GM19035 (cell line): ENCODE measurements around the gene CD3D.

Source experiments
- ATAC-seq: cut with Tn5 transposase; IDR thresholded peaks from one replicate; pipeline ENCODE4 v1.9.1; 2021; ENCODE audit not compliant: unreplicated experiment

CD3D gene

DNA sequence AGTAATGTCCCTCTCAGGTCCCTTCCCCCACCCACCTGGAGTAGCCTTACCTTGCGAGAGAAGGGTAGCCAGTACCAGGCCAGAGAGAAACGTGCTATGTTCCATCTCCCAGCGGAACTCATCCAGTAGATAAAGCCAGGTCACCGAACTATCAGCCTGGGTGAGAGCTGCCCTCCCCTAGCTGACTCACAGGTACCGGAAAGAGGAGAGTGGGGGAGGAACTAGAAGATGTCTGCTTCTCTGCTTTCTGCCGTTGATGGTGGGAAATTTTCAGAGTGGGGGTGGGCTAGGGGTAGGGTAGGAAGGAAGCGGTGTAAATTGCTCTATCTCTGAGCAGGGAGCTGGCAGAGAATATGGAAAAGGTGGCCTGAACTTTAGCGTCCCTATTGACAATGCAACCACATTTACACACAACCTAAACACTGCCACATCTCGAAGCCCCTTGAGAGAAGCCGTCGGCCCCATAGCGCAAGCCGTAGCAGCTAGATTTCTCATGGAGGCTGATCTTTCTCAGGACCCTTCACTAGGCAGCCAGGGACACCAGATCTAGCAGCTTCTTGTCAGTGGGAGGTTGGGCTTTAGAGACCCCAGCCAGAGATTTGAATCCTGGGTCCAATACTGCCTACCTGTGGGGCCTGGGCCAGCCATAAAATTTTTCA, at the start of gene CD3D:
TSS of gene CD3D (minus strand) at position 203 of the 659 bp plus-strand sequence. CDS start at position 105, 98 bp downstream.
- ATAC-seq, result no peak

DNA sequence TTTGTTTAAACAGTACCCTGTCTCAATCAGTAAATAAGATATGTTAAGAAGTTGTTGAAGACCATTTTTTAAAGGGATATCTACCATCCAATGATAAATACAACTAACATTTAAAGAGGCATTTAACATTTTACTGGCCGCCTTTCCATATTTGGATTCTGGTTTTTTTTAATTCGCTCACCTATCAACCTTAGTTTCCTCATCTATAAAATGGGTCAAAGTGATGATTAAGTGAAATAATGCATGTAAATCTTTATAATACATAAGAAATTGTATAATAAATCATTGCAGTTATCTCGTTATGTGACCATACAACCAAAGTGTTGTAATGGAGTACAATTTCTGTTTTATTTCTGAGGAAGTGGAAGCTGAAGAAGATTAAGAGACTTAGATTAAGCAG, 41.2 kb upstream of the CD3D start:
- ATAC-seq, result no peak

DNA sequence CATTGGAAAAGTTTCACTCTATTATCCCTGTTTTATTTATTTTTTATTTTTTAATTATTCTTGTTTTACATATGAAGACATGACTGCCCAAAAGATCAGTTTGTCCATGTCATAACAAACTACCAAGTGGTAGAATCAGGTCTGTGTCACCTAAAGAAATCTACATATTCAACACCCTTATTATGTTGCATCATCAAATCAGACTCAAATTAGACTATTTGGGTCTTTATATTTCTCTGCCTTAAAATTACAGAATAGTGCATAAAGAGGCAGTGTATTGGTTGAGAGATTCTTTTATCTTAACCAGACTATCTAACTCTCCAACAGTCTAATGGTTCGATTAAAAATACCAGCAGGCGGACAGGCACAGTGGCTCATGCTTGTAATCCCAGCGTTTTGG, 40.4 kb upstream of the CD3D start:
- ATAC-seq, result no peak

DNA sequence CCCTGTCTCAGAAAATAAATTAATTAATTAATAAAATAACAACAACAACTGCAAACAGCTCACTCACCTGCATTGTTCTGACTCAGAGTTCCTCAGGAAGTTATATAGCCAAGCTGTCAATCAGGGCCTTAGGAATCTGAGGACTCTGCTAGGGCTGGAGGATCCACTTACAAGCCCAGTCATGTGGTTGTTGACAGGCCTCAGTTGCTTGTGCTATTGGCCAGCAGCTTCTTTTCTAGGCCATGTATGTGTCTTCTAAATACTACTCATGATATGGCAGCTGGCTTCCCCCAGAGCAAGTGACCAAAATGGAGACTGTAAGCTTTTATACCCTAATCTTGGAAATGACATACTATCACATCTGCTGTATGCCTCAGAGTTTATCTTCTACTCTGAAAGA, 38.1 kb upstream of the CD3D start:
- no peak for ATAC-seq

DNA sequence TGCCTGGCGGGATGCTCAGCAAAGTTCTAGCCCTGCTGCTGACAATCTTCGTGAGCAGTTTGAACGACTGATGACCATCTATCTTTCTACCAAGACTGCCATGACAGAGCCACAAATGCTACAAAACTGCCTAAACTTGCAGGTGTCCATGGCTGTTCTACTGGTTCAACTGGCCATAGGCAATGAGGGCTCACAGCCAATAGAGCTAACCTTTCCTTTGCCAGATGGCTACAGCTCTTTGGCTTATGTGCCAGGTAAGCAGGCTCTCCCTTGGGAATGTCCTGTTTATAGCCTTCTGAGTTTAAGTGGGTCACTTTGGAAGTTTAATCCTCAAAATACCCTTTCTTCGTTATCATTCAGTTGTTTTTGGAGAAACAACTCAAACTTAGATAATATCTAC, 37.0 kb upstream of the CD3D start:
- ATAC-seq, result no peak

DNA sequence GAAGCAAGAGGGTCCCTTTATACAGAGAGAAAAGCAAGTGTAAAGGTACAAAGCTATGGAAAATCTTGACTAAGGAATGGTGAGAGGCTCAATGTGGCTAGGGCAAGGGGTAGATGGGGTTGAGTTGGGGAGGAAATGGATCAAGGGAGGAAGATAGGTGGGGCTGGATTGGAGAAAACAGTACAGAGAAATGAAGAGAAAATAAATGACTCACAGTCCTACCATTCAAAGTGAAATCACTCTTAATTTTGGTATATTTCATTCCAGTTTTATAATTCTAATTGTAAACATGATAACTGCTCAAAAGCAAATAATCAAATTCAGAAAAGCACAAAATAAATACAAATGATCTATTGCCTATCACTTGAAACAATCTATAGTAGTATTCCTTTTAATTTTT, 33.5 kb upstream of the CD3D start:
- ATAC-seq, result no peak

DNA sequence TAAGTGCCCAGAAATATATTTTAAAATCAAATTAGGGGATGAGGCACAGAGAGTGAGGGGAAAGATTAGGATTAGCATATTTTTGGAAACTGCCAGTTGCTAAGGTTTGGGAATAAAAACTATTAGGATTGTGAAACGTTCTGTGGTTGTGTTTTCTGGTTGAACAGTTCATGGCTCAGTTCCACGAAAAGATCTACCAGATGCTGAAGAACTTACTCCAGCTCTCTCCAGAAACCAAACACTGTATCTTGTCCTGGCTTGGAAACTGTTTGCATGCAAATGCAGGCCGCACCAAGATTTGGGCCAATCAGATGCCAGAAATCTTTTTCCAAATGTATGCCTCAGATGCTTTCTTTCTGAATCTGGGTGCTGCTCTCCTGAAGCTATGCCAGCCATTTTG, 32.2 kb upstream of the CD3D start:
- ATAC-seq, result no peak

DNA sequence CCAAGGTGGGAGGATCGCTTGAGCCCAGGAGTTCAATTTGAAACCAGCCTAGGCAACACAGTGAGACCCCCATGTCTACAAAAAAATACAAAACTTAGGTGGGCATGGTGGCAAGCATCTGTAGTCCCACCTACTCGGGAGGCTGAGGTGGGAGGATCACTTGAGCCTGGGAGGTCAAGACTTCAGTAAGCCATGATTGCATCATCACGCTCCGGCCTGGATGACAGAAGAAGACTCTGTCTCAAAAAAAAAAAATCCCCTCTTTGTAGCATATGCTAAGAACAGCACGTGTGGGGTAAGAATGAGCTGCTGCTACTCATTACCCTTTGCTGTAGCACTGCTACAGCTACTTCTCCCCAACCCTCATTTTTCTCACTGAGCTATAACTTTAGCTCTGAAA, 31.4 kb upstream of the CD3D start:
- no peak for ATAC-seq

DNA sequence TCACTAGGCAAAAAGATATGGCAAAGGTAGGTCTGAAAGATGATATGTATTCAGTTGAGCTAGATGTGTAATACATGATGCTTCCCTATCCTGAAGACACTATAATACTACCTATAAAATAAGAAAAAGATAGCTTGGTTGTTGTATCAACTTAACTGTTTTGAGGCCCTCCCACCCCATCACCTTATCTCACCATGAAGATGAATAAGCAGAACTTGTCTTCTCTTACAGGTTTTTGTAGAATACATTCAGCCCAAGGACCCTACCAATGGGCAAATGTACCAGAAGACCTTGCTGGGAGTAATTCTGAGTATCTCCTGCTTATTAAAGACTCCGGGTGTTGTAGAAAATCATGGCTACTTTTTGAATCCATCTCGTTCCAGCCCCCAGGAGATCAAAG, 30.8 kb upstream of the CD3D start:
- ATAC-seq, result no peak

DNA sequence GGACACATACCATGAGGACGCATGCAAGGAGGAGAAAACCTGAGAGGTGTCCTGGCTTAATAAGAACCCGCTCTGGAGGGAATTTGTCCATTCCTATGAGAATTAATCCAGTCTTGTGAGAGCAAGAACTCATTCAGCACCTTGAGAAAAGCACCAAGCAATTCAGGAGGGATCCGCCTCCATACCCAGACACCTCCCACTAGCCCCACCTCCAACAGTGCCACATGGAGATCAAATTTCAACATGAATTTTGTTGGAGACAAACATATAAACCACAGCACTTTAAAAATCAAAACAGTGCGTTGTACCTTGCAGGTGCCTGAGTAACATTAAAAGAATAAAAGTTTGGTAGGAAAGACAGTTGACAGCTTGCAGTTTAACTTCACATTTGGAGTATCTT, 28.3 kb upstream of the CD3D start:
- ATAC-seq, result no peak

DNA sequence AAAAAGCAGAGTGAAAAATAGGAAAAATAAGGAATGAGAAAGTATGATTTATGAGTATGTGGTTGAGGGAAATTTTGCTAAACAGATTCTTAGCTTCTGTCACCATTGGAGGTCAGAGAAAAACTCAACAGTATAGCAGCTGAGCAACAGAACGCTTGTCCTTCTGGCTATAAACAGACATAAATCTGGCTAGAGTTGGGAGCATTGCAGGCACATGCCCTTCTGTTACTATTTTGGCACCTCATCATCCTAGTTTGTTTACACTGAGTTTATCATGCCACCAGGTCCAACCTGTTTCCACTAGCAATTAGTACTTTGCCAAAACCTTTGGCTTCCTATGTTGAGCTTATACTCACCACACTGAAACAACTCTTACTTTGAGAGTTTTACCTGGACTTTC, 23.8 kb upstream of the CD3D start:
- ATAC-seq, result no peak

DNA sequence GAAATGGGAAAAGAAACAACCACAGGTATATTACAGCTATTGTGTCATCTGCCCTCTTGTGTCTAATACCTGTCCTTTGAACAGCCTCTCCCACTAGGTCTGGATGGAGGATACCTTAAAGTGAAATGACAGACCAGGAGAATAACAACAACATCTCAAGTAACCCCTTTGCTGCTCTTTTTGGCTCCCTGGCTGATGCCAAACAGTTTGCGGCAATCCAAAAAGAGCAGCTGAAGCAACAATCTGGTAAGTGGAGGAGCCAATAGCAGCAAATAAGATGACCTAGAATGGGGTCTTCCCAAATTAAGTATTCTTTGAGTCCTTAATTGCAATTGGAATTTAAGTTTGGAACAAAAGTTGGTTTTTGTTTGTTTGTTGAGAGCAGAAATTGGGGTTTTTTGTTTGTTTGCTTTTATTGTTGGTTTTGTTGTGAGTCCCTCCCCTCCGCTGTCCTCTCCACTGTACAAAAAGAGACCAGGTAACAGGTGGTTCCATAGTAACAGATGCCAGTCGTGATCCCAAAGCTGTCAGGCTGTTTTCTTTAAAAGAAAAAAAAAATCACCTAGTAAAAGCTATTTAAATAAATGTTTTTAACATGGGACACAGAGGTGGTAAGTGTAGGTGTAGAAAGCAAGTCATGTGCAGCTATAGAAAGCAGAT, 22.6 kb upstream of the CD3D start:
- ATAC-seq, result no peak

DNA sequence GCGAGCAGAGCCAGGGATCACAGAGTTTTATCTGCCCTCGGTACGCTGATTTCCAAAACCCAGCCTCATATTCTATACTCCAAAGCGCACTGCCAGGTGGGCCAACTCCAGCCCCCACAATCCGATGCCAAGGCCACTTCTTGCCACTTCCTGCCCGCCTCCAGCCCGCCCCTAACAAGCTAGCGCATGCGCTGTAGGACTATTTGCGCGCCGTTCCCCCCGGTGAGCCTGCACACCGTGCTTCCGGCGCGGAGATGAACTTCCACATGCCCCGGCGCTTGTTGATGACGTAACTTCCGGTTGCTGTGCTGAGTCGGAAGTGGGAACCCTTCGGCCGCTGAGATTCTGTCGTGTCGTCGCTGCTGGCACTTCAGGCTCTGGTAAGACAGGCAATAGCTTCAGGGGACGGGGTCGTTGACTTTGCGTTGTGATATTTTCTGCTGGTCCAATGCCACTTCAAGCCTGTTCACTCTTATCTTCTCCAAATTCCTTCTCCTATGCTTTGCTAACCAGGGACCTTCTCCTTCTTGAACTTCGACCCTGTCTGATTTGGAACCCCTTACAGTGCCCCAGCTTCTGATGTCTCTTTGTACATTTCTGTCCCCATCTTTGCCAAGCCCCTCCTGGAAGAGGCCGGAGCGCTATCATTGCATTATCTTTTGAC, 16.9 kb upstream of the CD3D start, which contains the start of gene UBE4A:
TSS of gene UBE4A (plus strand) at position 306 of the 664 bp plus-strand sequence. CDS start 5,481 bp downstream, outside the sequence.
- ATAC-seq, result peak; percentile 90

DNA sequence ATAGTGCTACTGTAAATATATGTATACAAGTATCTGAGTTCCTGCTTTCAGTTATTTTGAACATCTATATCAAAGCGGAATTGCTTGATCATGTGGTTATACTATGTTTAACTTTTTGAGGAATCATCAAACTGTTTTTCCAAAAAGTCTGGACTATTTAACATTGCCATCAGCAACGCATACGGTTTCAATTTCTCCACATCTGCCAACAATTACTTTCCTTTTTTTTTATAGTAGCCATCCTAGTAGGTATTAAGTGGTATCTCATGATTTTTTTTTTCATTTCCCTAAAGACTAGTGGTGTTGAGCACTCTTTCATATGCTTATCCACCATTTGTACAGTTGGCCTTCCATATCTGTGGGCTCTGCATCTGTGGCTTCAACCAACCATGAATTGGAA, 15.6 kb upstream of the CD3D start:
- no peak for ATAC-seq

DNA sequence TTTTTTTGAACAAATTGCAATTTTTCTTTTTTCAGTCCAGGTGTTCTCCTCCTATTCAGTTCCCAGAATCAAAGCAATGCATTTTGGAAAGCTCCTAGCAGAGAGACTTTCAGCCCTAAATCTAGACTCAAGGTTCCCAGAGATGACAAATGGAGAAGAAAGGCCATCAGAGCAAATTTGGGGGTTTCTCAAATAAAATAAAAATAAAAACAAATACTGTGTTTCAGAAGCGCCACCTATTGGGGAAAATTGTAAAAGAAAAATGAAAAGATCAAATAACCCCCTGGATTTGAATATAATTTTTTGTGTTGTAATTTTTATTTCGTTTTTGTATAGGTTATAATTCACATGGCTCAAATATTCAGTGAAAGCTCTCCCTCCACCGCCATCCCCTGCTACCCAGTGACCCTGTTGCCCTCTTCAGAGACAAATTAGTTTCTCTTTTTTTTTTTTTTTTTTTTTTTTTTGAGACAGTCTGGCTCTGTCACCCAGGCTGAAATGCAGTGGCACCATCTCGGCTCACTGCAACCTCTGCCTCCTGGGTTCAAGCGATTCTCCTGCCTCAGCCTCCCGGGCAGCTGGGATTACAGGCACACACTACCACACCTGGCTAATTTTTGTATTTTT, 10.7 kb upstream of the CD3D start:
- ATAC-seq, result no peak

DNA sequence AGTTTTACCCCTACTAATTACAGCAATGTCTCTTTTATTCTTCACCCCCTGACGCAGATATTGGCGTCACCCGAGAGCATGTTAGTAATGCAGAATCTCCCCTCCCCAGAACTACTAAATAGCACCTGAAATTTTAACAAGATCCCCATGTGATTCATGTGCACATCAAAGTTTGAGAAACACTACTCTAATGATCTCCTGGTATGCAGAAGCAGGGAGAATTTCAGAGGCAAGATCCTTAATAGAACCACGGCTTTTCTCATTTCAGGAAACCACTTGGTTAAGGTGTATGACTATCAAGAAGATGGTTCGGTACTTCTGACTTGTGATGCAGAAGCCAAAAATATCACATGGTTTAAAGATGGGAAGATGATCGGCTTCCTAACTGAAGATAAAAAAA, 7.0 kb upstream of the CD3D start:
- no peak for ATAC-seq

DNA sequence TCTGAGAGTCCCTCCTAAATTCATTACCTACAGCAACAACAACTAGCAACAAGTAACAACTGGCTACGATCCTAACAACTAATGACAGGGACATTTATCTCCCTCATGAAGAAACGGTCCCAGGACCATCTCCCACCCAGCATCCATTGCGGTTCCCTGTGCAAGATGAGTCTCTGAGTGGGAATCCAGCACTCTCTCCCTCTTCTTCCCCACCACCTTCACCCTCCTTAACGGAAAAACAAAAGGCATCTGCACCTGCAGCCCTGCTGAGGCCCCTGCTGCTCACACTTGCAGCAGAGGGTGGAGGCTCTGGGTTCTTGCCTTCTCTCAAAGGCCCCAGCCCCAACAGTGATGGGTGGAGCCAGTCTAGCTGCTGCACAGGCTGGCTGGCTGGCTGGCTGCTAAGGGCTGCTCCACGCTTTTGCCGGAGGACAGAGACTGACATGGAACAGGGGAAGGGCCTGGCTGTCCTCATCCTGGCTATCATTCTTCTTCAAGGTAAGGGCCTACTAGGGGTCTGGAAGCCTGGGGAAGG, 1.5 kb upstream of the CD3D start, which contains the start of gene CD3G:
TSS of gene CD3G (plus strand) at position 364 of the 535 bp plus-strand sequence. CDS start at position 444, 80 bp downstream.
- ATAC-seq, result no peak

DNA sequence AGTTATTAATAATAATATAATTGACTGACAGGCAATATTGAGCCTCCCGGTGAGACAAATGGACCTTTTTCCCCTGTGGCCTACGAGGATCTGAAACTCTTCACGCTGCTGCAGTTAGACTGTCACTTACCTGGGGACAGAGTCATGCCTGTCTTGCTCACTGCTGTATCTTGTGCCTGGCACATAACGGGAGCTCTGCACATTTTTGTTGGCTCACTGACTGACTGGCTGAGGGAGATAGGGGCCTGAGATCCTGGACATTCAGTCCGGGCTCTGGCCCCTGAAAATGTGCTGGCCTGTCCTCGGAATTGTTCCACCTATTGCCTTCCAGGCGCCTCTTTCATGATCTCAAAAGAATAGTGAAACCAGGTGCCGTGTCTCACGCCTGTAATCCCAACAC, 743 bp upstream of the CD3D start:
- ATAC-seq, result no peak

DNA sequence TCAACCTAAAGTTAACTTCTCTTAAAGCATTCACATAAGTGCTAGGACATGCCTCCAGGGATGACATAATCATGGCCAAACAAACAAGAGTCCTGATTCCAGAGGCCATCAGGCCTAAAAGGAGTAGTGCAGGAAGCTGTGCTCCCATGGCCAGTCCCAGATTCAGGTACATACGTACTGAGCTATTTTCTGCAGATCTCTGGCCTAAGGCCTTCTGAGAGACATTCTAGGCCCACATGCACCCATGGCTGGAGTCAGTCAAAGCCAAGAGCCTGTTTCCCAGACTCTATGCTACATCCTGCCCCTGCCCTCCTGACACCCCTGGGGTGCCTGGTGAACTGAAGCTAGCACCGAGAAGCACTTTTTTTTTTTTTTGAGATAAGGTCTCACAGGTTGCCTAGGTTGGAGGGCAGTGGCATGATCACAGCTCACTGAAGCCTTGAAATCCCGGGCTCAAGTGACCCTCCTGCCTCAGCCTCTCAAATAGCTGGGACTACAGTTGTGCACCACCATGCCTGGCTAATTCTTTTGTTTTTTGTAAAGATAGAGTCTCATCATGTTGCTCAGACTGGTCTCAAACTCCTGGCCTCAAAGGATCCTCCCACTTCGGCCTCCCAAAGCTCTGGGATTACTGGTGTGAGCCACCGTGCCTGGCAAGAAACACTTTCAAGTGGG, 553 bp downstream of the CD3D start:
- ATAC-seq, result no peak

DNA sequence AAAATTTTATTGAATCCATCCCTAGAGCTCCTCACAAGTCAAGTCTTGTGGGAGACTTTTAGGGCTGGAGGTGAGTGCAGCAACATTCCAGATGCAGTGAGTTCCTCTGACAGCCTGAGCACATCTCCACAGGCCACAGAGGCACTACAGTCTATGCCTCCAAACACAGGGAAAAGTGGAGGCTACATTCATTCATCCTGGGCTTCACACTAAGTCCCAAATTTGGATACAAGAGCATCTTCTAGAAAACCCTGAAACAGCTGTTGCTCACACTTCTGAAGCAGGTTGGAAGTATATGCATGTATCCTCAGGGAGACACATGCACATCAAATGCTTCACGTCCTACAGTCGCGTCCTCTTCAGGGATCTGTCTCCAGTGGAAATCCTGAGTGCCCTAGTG, 1.2 kb downstream of the CD3D start:
- no peak for ATAC-seq

DNA sequence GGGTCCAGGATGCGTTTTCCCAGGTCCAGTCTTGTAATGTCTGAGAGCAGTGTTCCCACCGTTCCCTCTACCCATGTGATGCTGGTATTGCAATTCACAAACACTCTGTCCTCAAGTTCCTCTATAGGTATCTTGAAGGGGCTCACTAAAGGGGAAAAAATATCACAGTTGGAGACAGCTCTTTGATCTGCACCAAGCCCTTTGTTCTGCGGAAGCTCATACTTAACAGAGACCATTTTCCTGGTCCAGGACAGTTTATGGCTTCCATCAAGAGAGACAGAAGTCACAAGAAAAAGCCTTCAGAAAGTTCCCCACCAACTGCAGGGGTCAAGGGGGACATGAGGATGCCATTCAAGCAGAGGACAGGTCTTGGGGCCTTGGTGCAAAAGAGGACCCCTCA, 2.1 kb downstream of the CD3D start:
- ATAC-seq, result no peak
